Measurements from ENCODE around the gene PDSS1.

GRCh38 chr10:26706206-26706605 lies 8.7 kb downstream of the PDSS1 start:
- no peak for TF ChIP-seq POLR2AphosphoS5 (IDR thresholded peaks at IDR 0.05; ENCODE audit: insufficient read depth in 1 of 2, low read depth in 1 of 2)
- TF ChIP-seq CTCF (IDR thresholded peaks at IDR 0.05) = no peak
- TF ChIP-seq POLR2A (IDR thresholded peaks at IDR 0.05) = no peak
